ENCODE measurements around the gene SHISAL1. TPM values are rescaled to one million over a fixed set of nuclear protein-coding genes. Genes with fewer than 3 reads are reported as not detected.

The SHISAL1 gene
- total RNA-seq, 1 experiment from 2014 or later, result not detected

- H3K27me3 Mint-ChIP-seq (ENCODE audit: insufficient read depth, unreplicated experiment), result peaks cover 21% of the 10 kb centered on the region
- H3K27ac Mint-ChIP-seq (ENCODE audit: unreplicated experiment), result no peak overlapping the region
These were observed 37.1 kb downstream of the SHISAL1 start for GRCh38 chr22:44275631-44275995.

GRCh38 chr22:44274918-44275630, 37.7 kb downstream of the SHISAL1 start:
- BruUV-seq (replicated peaks), result no TSS peak
- Mint-ChIP-seq H3K27me3 (ENCODE audit: insufficient read depth, unreplicated experiment) (peaks cover 20% of the 10 kb centered on the region), H3K9me3 (ENCODE audit: unreplicated experiment) (no peaks in the 10 kb centered on the region), H3K36me3 (ENCODE audit: insufficient read depth, unreplicated experiment) (no peaks in the 10 kb centered on the region), H3K4me1 (ENCODE audit: low read depth, unreplicated experiment) (no peaks in the 10 kb centered on the region), H3K27ac (ENCODE audit: unreplicated experiment) (no peak overlapping the region), H3K4me3 (ENCODE audit: unreplicated experiment) (no peak overlapping the region)
- Histone ChIP-seq H3K9me3 (no peaks in the 10 kb centered on the region), H3K36me3 (ENCODE audit: control insufficient read depth, insufficient read depth, low read length) (no peaks in the 10 kb centered on the region), H3K4me3 (ENCODE audit: low read depth, low read length) (no peak overlapping the region), H3K4me1 (no peaks in the 10 kb centered on the region), H3K27me3 (replicated peaks; ENCODE audit: control insufficient read depth, insufficient read depth, low read length) (no peaks in the 10 kb centered on the region; the same call in none of the 2 replicates)
- TF ChIP-seq CTCF (IDR thresholded peaks at IDR 0.05; ENCODE audit: insufficient read depth in 1 of 2, low read depth in 1 of 2, low read length in 1 of 2, severe bottlenecking in 1 of 2, unreplicated experiment in 1 of 2), result no peak
- intact Hi-C loops (cut with micrococcal nuclease; ENCODE audit: unreplicated experiment), result no loop called here
- POLR2A ChIA-PET, result no interaction called here
- DNase-seq, result no peak
- CTCF ChIA-PET, result no interaction called here

More at GRCh38 chr22:44275631-44275995, 37.1 kb downstream of the SHISAL1 start:
- H3K9me3 ChIP-seq, result no peaks in the 10 kb centered on the region
- intact Hi-C loops (cut with micrococcal nuclease; ENCODE audit: unreplicated experiment), result no loop called here
- ChIA-PET POLR2A (no interaction called here), CTCF (no interaction called here)
- H3K4me3 Mint-ChIP-seq (ENCODE audit: unreplicated experiment), result no peak overlapping the region
- no peaks in the 10 kb centered on the region for H3K36me3 ChIP-seq (ENCODE audit: control insufficient read depth, insufficient read depth, low read length)
- H3K4me1 Mint-ChIP-seq (ENCODE audit: low read depth, unreplicated experiment), result no peaks in the 10 kb centered on the region
- H3K36me3 Mint-ChIP-seq (ENCODE audit: insufficient read depth, unreplicated experiment), result no peaks in the 10 kb centered on the region
- no peaks in the 10 kb centered on the region for H3K9me3 Mint-ChIP-seq (ENCODE audit: unreplicated experiment)
- no peak for DNase-seq
- H3K4me3 ChIP-seq (ENCODE audit: low read depth, low read length), result no peak overlapping the region
- H3K27me3 ChIP-seq (replicated peaks; ENCODE audit: control insufficient read depth, insufficient read depth, low read length), result no peaks in the 10 kb centered on the region; the same call in none of the 2 replicates
- no peaks in the 10 kb centered on the region for H3K4me1 ChIP-seq
- TF ChIP-seq CTCF (IDR thresholded peaks at IDR 0.05; ENCODE audit: insufficient read depth in 1 of 2, low read depth in 1 of 2, low read length in 1 of 2, severe bottlenecking in 1 of 2, unreplicated experiment in 1 of 2), result no peak
- BruUV-seq (replicated peaks), result no TSS peak

- BruUV-seq (replicated peaks), result no TSS peak
- CTCF ChIA-PET, result no interaction called here
- Mint-ChIP-seq H3K4me1 (ENCODE audit: low read depth, unreplicated experiment) (no peaks in the 10 kb centered on the region), H3K36me3 (ENCODE audit: insufficient read depth, unreplicated experiment) (no peaks in the 10 kb centered on the region), H3K4me3 (ENCODE audit: unreplicated experiment) (no peak overlapping the region), H3K9me3 (ENCODE audit: unreplicated experiment) (no peaks in the 10 kb centered on the region), H3K27ac (ENCODE audit: unreplicated experiment) (no peak overlapping the region), H3K27me3 (ENCODE audit: insufficient read depth, unreplicated experiment) (peaks cover 12% of the 10 kb centered on the region)
- H3K4me1 ChIP-seq, result no peaks in the 10 kb centered on the region
- TF ChIP-seq CTCF (IDR thresholded peaks at IDR 0.05; ENCODE audit: insufficient read depth in 1 of 2, low read depth in 1 of 2, low read length in 1 of 2, severe bottlenecking in 1 of 2, unreplicated experiment in 1 of 2), result no peak
- intact Hi-C loops (cut with micrococcal nuclease; ENCODE audit: unreplicated experiment), result no loop called here
- H3K9me3 ChIP-seq, result no peaks in the 10 kb centered on the region
- no peaks in the 10 kb centered on the region; the same call in none of the 2 replicates for H3K27me3 ChIP-seq (replicated peaks; ENCODE audit: control insufficient read depth, insufficient read depth, low read length)
- no peak overlapping the region for H3K4me3 ChIP-seq (ENCODE audit: low read depth, low read length)
- H3K36me3 ChIP-seq (ENCODE audit: control insufficient read depth, insufficient read depth, low read length), result no peaks in the 10 kb centered on the region
- POLR2A ChIA-PET, result no interaction called here
- DNase-seq, result no peak
These were observed 39.6 kb downstream of the SHISAL1 start for GRCh38 chr22:44273175-44273574.

Data from Caco-2 (cell line).